T1000 (cell line): ENCODE measurements around the gene HDX.
"Not testable (repeated sequence)": the region's sequence is repeated elsewhere in the genome, so short reads cannot be mapped to it uniquely, and the experiment has no call there.

Source experiments
- DNase-seq: peaks from one replicate; lab custom pipeline; 2025; ENCODE audit warnings: mixed read lengths; lab: John Stamatoyannopoulos, UW

HDX gene

DNA sequence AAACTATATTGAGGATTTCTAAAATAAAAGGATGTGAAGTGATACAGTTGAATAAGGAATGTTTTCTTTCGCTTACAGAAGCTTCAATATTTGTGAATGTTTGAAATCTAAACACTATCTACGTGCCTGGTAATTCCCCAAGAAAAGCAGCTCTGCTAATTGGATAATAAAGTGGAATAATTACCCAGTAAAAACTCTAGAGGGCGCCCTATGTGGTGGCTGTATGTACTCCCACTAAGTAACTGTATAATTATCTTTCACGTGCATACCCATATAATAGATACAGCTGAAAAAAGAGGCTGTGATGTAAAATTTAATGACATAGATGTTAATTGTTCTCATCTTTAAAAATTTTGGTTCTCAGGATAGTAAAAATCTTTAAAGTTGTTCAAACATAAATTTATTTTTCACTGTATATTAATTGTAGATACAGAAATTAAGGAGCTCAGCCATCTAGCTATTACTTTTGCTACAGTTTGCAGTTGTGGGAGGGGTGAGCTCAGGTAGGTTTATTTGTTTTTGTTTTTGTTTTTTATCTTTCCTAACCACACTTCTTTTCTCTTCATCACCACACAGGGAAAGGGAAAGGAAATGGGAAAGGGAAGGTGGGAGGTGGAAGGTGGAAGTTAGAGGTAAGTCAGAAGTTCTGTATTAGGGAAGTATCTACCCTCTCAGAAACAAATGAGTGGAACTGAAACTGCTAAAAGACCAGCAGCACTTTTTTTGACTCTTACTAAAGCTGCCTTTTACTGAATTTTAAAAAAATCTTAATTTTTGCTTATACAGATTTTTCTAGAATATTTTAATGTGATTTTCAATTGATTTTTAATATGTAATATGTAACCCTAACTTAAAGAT, 162.5 kb downstream of the HDX start:
- DNase-seq: no peak

DNA sequence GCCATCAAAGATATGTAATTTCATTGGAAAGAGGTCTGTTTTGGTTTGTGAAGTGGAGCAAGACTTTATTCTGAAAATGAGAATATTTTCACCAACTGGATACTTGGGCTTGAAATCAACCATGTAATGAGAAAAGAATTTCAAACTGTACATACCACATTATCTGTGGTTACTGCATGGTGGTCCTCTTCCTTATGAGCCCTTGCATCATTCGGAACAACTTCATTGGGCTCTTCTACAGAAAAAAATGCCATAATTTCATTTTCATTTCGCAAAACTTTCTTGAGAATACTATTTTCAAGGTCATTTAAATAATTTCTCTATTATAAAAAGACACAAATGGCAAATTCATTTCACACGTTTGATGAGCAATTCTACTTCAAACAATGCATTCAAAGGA, 165.6 kb downstream of the HDX start:
- DNase-seq: no peak

DNA sequence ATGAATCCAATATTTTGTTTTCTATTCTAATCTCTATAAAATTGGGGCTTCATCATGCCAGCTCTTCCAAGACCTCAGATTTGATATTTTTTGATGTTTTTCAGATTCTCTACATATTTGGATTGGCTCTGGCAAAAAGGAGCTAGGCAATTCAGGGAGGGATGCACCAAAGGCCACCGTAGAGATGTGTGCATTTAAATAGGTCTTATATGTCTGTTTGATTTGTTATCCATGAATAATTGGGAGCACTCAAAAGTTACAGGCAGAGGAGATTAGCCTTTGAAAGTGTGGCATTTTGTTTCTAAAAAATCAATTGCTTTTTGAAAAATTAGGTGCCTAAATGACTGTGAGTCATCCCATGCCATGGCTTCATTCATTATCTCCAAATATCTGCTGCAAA, 167.1 kb downstream of the HDX start:
- no peak for DNase-seq

DNA sequence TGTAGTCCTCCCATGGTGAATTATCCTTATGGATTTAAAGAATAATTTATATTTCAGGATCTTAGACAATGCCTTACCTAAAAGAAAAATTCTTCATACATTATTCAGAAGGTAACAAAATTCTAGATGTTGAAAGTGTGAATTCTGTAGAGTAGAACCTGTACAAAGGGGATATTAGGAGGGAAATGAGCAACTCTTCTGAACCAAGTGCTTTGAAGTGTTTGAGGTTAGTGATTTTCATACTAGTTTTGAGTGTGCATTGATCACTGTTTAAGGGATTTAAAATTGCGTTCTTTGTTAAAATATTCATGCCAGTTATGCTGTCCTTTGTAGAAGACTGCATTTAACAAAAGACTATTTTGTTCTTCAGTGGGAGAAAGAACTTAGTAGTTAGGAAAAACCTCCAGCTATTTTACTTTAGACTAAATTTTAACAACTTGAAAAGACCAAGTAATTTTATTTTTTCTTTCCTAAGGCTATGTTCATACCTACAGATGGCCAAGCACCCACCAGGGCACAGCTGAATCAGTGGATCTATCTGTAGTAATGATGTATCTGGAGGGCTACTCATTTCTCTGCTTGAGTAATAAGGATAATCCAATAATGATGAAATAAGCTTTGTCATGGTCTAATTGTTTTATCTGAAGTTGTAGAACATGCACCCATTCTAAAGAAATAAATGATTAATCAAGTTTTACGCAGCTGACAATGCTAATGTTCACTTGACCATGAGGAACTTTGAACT, 180.0 kb downstream of the HDX start:
- no peak for DNase-seq

DNA sequence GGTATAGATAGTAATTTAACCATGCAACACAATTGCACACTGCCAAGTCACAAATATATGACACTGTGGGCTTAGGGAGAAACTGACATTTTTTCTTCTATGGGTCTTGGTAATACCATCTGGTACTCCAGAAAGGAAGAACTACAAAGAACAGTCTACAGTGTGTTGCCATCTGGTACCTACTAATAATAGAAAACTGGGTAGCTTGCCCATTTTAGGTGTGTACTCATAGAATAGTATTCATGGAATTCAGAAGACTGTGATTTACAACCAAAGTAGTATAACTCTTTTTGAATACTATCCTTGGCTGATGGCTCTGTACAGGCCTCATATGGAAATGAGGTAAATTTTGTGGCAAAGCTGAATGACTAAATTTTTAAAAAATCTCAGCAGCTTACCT, 181.6 kb downstream of the HDX start:
- DNase-seq: no peak

DNA sequence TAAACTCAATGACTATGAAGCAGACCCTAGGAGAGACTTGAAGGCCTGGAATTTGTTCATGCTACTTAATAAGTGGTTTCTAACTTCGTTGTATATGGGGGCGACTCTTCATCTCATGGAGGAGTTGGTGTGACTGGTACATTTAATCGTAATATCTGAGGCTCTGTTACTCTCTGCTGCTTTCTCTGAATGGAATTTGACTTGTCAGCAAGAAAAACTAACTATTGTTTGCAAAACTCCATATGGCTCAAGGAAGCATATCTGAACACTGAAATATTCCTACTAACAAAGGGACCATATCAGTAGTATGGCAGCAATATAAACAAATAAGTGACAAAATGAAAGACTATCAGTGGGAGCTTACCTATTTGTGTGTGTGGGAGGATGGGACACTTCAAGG, 182.2 kb downstream of the HDX start:
- no peak for DNase-seq

DNA sequence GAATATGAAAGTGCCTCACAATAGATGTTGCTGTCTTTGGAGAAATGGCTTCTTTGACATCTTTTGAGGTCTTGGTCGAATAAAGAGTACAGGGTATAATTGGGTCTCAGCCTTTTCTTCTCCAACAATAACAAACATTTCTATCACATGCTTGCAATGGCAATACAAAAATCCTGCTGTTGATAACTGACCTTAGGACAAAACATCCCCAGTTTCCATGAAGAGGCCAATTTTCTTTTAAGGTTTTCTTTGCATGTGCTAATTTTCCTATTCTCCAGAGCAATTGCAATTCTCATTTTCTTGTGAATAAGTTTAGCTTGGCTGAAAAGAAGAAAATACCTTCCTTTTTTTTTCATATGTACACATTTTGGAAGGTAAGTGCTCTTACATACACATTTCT, 183.6 kb downstream of the HDX start:
- DNase-seq: no peak

DNA sequence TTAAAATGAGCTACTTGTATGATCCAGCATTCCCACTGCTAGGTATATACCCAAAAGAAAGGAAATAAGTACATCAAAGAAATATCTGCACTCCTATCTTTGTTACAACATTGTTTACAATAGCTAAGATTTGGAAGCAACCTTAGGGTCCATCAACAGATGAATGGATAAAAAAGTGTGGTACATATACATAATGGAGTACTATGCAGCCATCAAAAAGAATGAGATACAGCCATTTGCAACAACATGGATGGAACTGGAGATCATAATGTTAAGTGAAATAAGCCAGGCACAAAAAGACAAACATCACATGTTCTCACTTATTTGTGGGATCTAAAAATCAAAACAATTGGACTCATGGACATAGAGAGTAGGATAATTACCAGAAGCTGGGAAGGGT, 186.3 kb downstream of the HDX start:
- DNase-seq: not testable (repeated sequence)
